NCI-H69 (cell line): ENCODE measurements around the gene F8.
"Not testable (repeated sequence)": the region's sequence is repeated elsewhere in the genome, so short reads cannot be mapped to it uniquely, and the experiment has no call there.

Experiments used
- DNase-seq: peaks from one replicate; lab custom pipeline; 2025; lab: John Stamatoyannopoulos, UW

Gene F8

DNA sequence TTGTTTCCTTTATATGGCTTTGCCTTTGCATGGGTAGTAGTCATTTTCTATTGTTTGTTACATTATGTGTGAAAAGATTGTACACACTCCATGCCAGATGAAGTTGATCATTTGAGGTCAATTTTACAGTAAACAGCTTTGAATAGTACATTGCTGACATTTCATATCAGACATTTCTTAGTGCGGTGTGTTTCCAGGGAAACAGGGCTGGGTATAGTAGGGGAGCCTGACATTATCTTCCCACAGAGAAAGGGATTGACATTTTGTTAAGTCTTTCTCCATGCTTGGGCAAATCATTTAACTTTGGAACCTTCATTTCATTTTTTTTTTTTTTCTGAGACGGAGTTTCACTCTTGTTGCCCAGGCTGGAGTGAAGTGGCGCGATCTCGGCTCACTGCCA is 9.1 kb upstream of the F8 start:
- no peak for DNase-seq

DNA sequence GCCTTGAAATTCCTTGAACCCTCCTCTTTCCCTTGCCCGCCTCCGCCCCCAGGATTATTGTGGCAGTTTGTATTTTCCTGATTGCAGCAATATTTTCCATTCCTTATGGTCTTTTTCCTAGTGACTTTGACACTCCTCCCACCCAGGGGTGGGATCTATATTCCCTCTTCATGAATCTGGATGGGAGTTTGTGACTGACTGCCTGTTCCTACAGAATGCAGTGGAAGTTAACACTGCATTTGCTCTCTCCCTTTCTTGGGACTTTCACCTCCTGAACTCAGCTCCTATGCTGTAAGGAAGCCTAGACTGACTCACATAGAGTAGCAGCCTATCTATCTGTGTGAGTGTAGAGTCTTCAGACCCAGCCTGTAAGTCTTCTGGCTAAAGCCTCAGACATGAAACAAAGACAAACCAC is 6.4 kb upstream of the F8 start:
- DNase-seq = peak; percentile 31

DNA sequence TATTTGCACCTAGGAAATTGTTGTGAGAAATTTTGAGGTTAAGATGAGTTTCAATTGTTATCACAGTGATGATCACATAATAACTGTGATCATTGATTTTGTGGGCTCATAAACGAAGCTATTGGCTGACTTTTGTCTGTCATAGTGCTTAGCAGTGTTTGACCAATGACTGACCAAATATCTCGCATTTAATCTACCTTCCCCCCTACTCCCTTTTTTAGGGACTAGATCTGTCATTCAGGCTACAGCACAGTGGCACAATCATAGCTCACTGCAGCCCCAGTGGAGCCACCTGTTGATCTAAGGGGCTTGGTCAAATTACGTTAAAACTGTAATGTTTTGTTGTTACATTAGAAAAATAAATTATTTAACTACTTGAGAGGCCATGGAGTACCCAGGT is 5.6 kb upstream of the F8 start:
- peak; percentile 60 for DNase-seq

DNA sequence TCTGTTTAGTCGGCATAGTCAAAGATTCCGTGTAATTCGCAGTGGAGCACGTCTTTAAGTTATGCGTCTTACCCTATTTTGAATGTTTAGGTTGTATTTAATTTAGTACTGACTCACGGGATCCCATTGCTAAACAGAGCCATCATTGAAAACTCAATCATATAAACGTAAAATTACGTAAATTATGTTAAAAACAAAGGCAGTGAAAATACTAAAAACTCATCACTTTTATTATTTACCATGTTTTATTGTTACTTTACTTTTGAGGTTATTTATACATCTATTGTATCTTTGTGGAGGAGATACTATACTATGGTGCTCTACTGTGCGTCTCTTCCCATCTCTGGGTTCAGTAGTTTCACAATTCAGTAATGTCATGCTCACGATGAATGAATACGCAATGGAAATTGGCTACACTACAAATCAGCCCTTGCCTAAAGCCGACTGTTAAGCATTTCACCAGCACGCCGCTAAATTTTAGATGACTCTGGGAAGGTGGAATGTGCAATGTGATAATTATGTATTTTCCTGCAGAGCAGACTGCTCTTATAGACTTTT is 5.1 kb upstream of the F8 start:
- DNase-seq = peak; percentile 65

DNA sequence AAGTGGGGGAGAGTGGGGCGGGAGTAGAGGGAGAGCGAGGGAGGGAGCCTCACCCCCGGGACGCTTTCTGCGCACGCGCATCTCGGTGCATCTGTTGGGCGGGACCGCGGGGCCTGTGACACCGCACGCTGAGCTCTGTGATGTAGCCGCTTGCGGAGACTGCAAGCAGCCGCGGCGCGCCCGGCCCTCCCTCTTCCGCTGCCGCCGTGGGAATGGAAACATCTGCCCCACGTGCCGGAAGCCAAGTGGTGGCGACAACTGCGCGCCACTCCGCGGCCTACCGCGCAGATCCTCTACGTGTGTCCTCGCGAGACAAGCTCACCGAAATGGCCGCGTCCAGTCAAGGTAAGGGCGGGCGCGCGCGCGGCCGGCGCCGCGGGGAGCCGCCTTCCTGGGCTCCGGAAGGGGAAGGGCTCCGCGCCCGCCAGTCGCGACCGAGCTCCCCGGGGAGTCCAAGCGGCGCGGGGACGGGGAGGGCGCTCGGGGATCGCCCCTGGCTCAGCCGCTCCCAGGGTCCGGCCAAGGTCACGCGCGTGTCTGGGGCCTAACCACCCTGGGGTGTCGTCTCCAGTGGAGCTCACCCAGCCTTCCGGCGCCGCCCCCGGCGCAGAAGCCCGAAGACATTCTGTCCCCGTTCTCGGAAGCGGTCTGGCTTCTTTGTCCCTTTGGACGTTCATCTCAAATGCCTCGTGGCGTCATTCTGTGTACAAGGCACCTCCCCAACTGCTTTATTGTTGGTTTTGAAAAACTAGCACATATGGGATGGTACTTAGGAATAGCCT is 4.4 kb upstream of the F8 start, which contains the start of gene FUNDC2:
FUNDC2 (plus strand) TSS at position 118 of the 782 bp plus-strand sequence; CDS start at position 213, 95 bp downstream.
- peak; percentile 98 for DNase-seq

DNA sequence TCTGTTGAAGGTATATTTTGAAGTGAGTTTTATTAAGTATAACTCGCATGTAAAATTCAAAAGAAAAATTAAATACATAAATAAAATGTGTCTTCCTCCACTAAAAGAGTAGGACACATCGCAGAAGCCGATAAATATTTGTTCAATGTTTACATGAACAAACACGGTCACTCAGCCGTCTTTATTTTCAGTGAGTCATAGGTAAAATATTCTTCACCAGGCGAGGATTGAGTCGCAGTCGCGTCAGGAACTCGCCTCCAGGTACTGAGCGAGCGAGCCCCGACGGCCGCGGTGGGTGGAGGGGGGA is 3.9 kb upstream of the F8 start:
- DNase-seq = no peak

DNA sequence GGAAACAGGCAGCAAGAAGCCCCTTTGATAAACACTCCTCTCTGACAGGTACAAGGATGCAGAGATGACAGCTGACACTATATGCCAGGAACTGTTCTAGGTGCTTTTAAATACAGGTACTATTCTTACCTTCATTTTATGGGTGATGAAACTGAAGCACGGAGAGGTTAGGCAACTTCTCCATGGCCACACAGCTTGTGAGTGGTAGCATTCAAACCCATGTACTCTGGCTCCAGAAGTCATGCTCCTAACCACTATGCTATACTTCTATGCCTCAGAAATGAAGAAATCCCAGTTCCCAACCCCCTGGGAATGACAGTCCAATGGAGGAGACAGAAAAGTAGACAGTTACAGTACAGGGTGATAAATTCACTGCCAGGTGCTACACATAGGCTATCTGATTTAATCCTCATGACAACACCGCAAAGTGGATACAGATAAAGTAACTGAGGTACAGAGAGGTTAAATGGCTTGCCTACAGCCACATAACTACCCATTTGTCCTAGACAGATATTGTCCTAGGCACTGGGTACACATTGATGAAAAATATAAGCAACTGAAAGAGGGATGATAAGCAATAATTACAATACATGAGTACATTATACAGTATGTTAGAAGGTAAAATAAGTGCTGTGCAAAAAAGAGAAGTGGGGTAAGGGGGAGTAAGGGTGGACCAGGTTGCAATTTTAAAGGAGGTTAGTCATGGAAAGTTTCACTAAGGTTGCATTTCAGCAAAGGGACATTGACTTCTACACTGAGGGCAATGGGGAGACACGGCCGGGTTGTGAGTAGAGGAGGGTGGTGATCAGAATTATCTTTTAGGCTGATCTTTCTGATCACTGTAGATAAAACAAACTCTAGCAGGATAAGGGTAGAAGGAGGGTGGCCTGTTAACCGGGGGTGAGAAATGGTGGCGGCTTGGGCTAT is 1.6 kb upstream of the F8 start:
- no peak for DNase-seq

DNA sequence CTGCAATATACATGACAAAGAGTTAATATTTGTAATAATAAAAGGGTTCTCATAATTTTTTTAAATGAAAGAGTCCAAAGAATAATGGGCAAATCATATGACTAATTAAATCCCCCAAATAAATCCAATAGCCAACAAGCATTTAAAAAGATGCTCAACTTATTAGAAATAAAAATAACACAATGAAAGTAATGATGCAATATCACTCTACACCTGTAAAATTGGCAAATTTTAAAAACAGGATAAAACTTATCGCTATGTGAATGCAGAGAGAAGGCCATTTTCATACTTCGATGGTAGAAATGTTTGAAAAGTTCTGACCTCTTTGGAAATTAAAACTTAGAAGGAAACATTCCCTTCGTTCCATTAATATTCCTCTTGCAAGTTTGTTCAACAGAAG is 1.9 kb downstream of the F8 start:
- DNase-seq = no peak

DNA sequence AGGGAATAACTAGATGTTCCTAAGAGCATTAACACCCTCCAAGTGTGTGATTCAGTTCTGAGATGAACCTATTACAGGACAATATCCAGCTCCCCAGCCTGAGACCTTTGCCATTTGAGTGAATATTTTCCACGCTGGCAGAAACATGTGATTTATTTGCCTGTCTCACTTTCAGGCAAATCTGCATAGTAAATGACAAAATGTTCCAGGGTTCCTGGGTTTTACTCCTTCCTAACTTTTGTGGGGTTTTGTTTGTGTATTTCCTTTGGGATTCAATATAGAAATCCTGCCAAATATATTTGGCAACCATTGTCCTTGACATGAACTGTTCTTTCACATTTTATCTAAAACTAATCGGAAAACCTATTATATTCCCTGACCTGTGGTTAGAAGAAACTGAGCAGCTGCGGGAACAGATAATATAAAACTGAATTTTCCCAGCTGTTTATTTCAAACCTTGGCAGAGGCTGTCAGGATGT is 12.5 kb downstream of the F8 start:
- DNase-seq = no peak

DNA sequence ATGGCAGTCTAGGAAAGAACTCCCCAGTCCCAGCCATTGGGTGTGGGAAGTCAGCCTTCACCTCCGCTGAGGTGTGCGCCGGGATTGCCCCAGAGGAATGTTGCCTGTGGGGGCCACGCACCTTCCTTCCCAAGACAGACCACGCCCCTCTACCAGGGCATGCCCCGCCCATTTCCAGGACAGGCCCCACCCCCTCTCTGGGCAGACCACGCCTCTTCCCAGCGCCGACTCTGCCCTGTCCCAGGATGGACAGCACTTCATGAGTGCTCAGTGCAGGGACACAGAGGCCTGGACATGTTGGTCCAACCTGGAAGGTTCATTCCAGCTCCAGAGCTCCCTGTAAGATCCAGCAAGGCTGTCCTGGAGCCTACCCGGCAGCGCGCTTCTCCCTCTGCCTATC is 13.9 kb downstream of the F8 start:
- not testable (repeated sequence) for DNase-seq

DNA sequence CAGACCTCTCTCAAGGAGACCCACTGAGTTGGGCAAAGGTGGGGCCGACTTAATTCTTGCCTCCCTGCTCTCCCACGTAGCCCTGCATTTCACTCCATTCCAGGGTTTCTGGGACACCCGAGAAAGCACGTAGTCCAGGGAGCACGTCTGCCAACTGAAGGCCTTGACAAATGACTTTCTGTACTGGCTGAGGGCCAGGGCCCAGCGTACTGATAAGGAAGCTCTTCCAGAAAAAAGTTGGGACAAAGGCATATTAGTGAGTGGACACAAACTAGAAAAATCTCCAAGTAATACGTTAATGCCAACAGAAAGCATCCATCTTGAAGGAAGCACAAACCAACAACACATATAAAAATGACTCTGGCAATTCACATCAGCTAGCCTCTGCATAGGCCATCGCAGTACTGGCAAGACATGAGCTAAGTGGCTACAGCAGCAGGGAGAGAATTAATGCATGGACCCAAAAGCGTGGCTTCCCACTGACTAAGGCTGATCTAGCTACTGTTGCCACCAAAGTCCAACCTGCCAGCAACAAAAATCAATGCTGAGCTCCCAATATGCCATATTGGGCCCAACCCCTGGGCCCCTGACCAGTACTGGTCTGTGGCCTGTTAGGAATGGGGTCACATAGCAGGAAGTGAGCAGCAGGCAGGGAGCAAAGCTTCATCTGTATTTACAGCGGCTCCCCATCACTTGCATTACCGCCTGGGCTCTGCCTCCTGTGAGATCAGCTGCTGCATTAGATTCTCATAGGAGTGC is 15.4 kb downstream of the F8 start:
- not testable (repeated sequence) for DNase-seq

DNA sequence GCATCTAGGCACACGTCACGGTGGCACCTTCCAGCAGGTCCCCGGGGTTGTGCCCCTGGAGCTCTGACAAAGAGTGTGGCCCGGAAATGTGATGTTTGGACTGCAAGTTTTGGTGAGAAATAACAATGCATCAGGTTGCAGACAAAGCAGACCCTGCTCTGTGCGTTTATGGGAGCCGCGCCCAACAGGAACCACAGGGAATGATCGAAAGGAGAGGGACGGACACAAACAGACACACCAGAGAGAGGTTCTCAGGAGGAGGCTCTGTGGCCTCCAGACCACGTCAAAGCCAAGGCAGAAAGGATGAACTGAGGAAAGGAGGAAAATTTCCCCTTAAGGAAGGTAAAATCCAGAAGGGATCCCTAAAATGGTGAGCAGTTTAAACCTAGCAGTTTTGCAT is 16.1 kb downstream of the F8 start:
- not testable (repeated sequence) for DNase-seq

DNA sequence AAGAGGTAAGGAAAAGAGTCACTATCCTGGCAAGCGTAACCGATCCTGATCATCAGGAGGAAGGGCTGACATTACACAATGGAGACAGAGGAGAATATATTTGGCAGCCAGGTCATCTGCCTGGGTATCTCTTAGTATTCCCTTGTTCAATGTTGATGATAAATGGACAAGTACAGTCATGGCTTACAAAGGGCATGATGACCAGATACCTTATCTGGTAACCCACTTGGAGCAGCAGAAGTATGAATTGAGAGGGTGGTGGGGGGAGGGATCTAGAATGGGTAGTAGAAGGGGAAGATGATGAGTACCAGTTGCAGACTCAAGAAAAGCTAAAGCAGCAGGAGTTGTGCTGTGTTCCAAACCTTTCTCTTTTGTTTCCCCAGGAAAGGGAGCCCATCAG is 17.3 kb downstream of the F8 start:
- no peak for DNase-seq

DNA sequence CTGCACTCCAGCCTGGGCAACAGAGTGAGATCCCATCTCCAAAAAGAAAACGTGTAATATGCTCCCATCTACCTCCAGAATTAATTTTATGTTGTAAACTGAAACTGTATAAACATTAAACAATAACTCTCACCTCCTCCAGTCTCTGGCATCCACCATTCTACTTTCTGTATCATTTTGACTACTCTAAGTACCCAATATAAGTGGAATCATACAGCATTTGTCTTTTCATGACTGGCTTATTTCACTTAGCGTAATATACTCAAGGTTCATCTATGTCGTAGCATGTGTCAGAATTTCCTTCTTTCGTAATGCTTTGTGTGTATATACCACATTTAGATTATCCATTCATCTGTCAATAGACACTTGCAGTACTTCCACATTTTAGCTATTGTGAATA is 20.6 kb downstream of the F8 start:
- no peak for DNase-seq

DNA sequence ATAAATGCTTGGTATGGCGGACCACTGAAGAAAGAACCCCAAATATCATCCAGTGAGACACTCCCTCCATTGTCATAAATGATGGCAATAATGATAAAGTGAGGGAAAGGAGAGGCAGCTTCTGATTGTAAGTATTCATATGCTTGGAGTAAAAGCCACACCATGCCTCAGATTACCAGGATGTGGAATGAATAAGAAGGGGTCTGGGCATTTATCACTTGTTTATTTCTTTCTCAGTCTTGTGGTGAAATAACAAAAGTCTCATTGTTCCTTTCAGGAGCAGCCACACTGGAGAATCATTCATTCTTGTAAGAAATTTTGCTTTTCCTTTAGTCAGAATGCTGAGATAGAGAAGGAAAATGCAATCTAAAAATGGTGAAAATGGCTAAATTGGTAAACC is 21.7 kb downstream of the F8 start:
- DNase-seq = no peak

DNA sequence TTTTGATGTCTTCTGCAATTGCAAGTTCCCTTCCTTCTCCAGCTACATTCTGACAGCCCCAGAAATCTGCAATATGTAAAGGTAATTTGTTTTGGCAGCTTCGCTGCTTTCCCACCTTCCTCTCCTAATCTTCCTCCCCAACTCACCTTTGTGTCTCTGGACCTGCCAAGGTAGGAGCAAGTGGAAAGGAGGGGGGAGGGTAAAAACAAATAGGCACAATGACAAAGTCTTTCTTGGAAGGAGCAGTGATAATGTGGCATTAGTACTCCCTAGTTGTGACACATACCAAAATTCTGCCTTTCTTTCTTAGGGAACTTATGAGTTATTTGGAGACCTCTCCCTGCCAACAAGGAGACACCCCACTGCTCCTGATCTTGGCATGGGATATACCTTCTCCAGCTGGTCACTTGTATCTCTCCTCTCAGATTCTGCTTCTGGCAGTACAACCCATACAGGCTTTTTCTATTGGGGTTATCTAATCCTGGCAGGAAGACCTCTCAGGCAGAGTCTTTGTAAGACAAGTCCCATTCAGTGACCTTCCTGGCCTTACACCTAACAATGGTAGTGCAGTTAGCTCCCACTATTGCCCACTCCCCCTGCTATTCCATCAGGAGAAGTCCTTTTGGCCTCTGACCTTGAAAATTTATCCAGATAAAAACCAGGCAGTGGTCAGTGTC is 24.2 kb downstream of the F8 start:
- no peak for DNase-seq

DNA sequence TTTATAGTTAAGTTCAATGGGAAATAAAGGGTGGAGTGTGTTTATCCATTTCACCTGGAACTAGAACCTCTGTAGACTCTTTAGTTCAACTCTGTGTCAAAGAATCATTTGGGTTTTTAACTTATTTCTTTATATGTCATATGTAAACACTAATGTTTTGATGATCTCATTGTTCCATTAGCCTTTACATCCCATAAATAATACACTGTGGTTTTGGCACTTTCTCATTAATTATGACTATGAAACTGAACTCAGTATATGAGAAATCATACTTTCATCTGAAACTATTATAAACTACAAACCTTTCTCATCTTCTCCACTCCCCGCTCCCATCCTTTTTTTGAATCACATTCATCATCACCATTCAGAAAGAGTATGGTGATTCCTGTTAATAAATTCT is 31.0 kb downstream of the F8 start:
- DNase-seq = no peak

DNA sequence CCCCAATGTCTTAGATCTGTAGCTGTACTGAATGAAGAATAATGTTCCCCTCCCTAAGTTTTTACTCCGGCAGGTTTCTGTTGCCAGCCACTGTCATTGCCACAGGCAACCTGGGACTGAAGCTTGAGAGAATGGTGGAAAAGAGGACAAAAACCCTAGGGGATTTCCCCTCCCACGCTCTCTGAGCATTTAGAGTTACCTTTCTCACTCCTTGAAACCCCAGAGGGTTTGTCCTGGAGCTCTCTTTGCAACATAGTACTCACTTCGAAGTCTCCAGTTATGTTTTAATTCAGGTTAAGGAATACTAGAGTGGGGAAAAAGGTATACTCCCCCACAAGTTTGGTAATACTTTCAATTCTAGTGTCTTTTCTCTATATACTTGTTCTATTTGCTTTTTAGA is 31.5 kb downstream of the F8 start:
- no peak for DNase-seq

DNA sequence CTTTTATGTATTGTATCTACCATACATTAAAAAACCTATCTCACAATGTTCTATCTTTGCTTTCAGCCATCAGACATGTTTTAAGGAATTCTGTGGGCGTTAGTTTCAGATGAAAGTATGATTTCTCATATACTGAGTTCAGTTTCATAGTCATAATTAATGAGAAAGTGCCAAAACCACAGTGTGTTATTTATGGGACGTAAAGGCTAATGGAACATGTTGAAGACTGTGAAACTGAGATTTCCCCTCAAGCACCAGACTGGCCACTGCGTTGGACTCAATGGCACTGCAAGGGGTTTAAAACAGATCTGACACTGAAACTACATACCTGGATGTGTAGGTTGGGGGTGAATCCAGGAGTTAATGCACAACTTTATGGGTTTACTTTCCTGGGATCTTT is 32.0 kb downstream of the F8 start:
- DNase-seq = no peak

DNA sequence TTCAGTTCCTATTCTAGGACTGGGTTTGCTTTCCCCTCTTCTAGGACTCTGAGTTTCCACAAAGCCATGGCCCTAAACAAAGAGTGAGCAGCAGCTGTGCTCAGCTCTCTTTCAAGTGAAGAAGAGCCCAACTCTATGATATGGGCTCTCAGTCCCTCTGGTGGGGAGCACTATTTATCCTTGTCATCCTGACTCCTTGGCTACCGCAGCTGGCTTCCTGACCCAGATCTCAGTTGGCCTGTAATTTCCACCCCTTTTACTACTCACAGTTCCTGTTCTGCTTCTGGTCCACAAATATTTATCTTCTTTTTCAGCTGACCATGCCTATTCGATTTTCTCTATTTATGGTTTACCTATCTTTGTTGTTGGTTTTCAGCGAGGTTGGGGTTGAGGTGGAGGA is 33.8 kb downstream of the F8 start:
- DNase-seq = no peak

DNA sequence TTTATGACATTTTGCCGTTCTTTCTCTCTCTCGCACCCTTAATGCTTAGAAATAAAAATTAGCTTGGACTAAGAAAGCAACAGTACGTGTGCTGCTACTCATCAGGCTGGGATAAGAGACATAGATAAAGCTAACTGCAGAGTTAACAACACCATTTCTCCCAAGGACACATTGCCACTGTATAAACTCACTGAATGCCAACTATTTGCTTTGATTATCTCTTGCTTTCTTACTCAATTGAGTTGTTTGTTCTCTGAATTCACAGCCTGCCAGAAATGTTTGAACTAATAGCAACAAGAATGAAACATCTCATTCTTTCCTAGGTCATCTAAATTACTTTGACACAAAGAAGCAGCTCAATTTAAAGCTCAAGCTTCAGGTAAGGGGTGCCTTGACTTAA is 34.6 kb downstream of the F8 start:
- DNase-seq = no peak
